Memory B cell (primary cell): ENCODE measurements around the gene PRDM16.

Experiments used
- ATAC-seq: fragments of 150-1000 bp; cut with Tn5 transposase; 2 replicates; pipeline ENCODE4 v1.10.0; 2021; ENCODE audit warnings: low read depth, mild to moderate bottlenecking, moderate library complexity
- DNase-seq, 2 donors: peaks; one replicate each; pipeline ENCODE4 v3.0.0; 2022; ENCODE audit warnings: low spot score in 2 of 2
- H3K27ac Mint-ChIP-seq: one replicate; pipeline ENCODE4 v1.8.0; 2022; ENCODE audit warnings: mild to moderate bottlenecking, moderate library complexity, mixed read lengths
- H3K27me3 Mint-ChIP-seq: one replicate; pipeline ENCODE4 v1.8.0; 2022; ENCODE audit warnings: mixed read lengths
- H3K36me3 Mint-ChIP-seq: one replicate; pipeline ENCODE4 v1.8.0; 2022; ENCODE audit warnings: mild to moderate bottlenecking, mixed read lengths
- H3K4me1 Mint-ChIP-seq: one replicate; pipeline ENCODE4 v1.8.0; 2022; ENCODE audit warnings: mixed read lengths
- H3K4me3 Mint-ChIP-seq: one replicate; pipeline ENCODE4 v1.8.0; 2022; ENCODE audit warnings: mild to moderate bottlenecking, moderate library complexity, mixed read lengths
- H3K9me3 Mint-ChIP-seq: one replicate; pipeline ENCODE4 v1.8.0; 2022; ENCODE audit warnings: mixed read lengths

The PRDM16 gene

DNA sequence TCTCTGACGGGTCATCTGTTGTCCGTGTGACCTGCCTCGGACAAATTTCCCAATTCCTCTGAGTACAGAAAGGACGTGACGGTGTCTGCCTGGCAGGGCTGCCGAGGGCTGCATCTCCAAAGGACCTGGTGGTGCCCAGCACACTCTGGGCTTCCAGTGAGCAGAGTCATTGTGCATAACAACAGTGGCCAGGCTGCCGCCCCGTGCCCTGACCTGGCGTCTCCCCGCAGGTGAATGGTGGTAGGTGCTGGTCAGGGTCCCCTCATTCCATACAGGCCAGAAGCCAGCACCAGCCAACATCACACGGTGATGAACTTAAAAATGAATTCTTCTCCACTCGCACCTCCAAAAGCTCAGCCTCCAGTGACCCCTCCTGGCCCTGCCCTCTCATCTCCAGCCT, 28.2 kb downstream of the PRDM16 start:
- ATAC-seq (no peak), DNase-seq (no peak)
- Mint-ChIP-seq H3K4me1 (no peaks in the 10 kb centered on the region), H3K36me3 (no peaks in the 10 kb centered on the region), H3K9me3 (no peaks in the 10 kb centered on the region), H3K4me3 (no peak overlapping the region), H3K27ac (no peak overlapping the region), H3K27me3 (peaks cover 8% of the 10 kb centered on the region)

DNA sequence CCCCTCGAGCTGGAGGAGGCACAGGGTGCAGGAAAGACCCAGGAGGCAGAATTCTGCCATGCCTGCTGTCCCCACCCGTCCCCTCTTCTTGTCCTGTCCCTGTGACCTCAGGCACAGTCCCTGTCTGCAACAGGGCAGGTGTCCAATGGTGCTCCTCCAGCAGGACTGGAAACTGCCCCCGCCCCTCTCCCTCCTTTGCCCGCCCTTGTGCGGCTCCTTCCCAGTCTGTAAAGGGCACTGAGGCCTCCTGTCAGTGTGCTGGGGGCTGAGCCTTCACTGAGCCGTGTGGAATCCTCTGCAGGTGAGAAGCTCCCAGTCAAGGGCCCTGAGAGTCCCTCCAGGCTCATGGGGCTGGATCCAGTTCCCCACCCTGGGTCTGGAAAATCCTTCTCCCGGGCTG, 28.9 kb downstream of the PRDM16 start:
- no peak for ATAC-seq
- no peaks in the 10 kb centered on the region for H3K4me1 Mint-ChIP-seq
- DNase-seq: no peak
- H3K36me3 Mint-ChIP-seq: no peaks in the 10 kb centered on the region
- no peak overlapping the region for H3K27ac Mint-ChIP-seq
- peaks cover 8% of the 10 kb centered on the region for H3K27me3 Mint-ChIP-seq
- no peaks in the 10 kb centered on the region for H3K9me3 Mint-ChIP-seq
- H3K4me3 Mint-ChIP-seq: no peak overlapping the region

DNA sequence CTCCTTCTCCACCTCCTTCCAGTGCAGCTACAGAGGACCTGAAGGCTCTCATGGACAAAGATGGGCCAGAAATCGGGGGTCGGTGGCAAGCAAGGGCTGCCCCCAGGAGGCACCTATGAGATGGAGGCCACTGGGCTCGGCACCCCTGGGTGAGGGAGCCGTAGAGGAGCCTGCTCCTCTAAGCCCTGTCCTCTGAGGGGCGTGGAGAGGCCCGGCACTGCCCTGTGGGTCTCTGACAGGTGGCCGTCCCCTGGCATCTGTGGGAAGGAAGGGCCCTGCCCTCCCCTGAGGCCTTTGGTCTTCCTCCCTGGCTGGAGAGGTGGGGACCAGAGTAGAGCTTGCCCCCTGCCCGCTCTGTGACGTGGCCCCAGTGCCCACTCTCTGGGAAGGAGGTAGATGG, 30.9 kb downstream of the PRDM16 start:
- H3K36me3 Mint-ChIP-seq: no peaks in the 10 kb centered on the region
- no peaks in the 10 kb centered on the region for H3K4me1 Mint-ChIP-seq
- no peak for ATAC-seq
- no peak overlapping the region for H3K4me3 Mint-ChIP-seq
- no peak for DNase-seq
- H3K9me3 Mint-ChIP-seq: no peaks in the 10 kb centered on the region
- peaks cover 6% of the 10 kb centered on the region for H3K27me3 Mint-ChIP-seq
- H3K27ac Mint-ChIP-seq: no peak overlapping the region

DNA sequence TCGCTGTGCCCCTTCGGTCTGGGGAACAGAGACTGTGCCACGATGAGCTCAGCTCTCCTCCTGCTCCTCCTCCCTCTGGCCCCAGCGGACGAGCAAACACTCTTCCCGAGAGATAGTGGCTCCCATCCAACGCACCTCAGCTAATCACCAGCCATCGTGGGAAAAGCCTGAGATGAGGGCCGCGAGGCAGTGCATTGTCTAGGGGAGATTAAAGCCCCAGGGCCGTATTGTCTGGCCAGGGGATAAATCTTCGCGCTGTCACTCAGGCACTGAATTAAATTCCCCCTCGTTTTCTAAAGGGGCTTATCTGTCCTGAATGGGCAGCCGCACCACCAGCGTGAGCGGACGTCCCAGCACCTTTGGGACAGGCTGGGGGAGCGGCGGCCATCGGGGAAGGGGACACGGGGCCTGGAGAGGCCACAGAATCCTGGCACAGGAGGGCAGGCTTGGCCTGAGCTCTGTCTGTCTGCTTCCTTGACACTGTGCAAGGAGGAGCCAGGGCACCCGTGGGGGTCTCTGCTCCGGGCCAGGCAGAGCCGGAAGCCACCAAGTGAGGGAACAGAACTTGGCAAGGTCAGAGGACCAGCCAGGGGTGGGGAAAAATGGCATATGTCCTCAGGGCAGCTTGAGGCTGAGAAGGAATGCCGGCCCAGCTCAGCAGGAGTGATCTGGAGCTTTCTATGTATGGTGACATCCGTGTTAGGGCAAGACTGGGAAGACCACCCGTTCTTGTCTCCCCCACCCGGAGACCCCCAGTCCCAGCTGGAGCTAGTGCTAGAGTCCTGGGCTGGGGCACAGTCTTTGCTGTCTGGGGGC, 32.3 kb downstream of the PRDM16 start:
- no peaks in the 10 kb centered on the region for H3K9me3 Mint-ChIP-seq
- peaks cover 3% of the 10 kb centered on the region for H3K27me3 Mint-ChIP-seq
- DNase-seq: no peak
- H3K36me3 Mint-ChIP-seq: no peaks in the 10 kb centered on the region
- H3K4me1 Mint-ChIP-seq: no peaks in the 10 kb centered on the region
- ATAC-seq: no peak
- no peak overlapping the region for H3K4me3 Mint-ChIP-seq
- no peak overlapping the region for H3K27ac Mint-ChIP-seq

DNA sequence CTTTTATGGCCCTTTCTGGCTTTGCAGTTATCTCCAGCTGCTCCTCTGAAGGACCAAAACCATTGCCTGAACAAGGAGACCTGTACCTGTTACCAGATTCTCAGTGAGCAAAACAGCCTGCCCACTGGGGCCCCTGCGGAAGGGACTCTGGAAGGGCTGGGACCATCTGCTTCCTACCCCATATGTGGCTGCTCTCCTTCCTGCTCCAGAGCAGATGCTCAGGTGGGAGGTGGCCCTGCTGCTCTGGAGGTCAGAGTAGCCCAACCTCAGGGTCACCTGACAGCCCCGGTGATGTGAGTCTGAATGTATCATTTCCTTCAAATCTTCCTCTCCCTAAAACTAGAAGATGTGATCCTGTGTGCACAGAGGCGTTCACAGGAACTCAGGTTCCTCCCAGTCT, 33.6 kb downstream of the PRDM16 start:
- no peaks in the 10 kb centered on the region for H3K36me3 Mint-ChIP-seq
- peaks cover 3% of the 10 kb centered on the region for H3K27me3 Mint-ChIP-seq
- ATAC-seq (no peak), DNase-seq (no peak)
- no peak overlapping the region for H3K27ac Mint-ChIP-seq
- H3K9me3 Mint-ChIP-seq: no peaks in the 10 kb centered on the region
- H3K4me3 Mint-ChIP-seq: no peak overlapping the region
- H3K4me1 Mint-ChIP-seq: no peaks in the 10 kb centered on the region

DNA sequence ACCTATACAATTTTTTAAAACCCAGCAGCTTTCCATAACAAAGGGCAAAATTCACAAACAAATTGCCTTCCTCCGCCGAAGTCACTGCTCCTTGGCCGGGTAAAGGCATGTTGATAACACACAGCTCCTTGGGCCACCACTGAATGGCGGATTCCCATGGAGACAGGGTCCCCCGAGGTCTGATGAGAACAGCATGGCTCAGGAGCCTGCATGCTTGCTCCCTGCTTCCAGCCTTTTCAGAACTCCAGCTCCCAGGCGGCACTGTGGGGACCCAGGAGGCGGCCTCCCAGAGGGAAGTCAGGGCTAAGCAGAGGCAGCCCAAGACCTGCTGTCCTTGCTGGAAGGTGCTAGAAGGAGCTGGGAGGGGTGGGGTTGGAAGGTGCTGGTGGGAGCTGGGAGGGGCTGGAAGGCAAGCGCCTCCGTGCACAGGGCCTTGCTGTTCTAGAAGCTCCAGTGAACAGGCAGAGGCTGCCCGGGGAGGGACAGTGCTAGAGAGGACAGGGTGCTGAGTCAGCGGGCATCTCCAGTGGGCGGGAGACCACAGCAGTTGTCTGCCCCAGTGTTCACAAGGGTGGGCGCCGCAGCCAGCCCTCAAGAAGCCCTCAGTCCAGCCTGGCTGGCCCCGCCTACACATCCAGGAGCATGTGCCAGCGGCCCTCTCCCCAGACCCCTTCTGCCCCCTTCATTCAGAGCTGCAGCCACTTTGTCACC, 35.1 kb downstream of the PRDM16 start:
- H3K27me3 Mint-ChIP-seq: peaks cover 1% of the 10 kb centered on the region
- no peak overlapping the region for H3K27ac Mint-ChIP-seq
- H3K4me1 Mint-ChIP-seq: no peaks in the 10 kb centered on the region
- no peak for DNase-seq
- H3K36me3 Mint-ChIP-seq: no peaks in the 10 kb centered on the region
- no peak for ATAC-seq
- no peak overlapping the region for H3K4me3 Mint-ChIP-seq
- no peaks in the 10 kb centered on the region for H3K9me3 Mint-ChIP-seq

DNA sequence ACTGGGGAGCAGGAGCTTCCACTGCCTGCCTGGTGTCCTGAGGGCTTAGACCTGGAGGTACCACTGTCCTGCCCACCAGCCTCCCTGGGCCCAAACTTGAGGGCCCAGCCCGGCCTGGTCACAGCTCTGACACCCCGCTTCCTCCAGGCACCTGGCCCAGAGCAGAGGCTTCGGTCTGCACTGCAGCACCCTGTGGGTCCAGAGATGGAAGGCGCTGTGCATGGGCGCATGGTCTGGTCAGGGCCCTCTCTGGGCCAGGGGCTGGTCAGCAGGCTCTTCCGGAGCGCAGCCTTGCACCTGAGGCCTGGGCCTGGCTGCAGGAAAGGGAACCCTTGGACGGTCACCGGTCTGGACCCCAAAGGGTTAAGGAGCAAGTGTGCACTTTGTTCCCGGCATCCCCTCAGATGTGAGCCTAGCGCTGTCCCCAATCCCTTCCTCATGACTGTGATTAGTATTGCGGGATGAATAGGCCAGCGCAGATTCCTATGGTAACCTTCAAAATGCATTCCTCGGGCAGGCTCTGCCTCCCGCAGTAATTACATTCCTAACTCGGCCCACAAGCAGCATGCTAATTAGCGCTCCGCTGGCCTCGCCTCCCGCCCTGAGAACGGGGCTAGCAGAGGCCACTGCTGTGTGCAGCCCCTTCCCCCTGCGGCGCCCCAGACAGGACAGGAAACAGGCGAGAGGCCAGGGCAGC, 36.3 kb downstream of the PRDM16 start:
- ATAC-seq: no peak
- H3K27ac Mint-ChIP-seq: no peak overlapping the region
- DNase-seq: no peak
- H3K36me3 Mint-ChIP-seq: no peaks in the 10 kb centered on the region
- H3K4me1 Mint-ChIP-seq: no peaks in the 10 kb centered on the region
- H3K27me3 Mint-ChIP-seq: peaks cover 1% of the 10 kb centered on the region
- H3K9me3 Mint-ChIP-seq: no peaks in the 10 kb centered on the region
- H3K4me3 Mint-ChIP-seq: no peak overlapping the region

DNA sequence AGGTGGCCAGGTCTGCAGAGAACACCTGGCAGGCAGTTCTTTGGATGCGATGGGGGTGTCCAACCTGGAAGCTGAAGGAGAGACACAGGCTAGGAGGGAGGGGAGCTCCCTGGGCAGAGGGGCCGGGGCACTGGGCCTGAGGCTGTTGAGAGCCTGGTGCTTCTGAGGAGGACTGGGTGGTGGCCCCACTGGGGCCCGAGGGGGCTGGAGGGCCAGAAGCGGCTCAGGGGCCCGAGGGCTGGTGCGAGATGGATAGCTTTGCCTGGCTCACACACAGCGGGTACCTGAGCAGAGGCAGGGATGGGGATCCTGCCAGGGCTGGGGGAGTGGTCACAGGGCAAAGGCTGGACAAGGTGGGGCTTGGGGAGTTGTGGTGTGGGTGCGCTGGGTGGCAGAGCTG, 37.2 kb downstream of the PRDM16 start:
- DNase-seq: no peak

DNA sequence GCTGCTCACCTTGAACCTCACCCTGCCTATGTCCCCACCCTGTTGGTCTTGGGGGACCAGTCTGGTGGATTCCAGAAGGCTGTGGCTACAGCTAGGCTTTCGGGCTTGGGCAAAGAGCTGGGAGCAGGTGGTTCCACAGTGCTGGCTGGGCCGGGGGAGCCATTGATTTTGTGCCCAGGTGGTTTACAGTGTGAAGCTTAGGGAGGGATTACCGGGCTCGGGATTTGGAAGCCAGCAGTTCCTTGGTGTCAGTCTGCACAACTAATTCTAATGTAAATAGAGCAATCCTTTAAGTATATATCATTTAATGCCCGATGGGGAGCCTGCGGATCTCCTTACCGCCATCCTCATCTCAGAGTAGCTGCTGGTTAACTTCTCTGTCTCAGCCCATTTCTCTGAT, 38.2 kb downstream of the PRDM16 start:
- H3K9me3 Mint-ChIP-seq: no peaks in the 10 kb centered on the region
- H3K27ac Mint-ChIP-seq: no peak overlapping the region
- no peak overlapping the region for H3K4me3 Mint-ChIP-seq
- no peak for ATAC-seq
- no peaks in the 10 kb centered on the region for H3K27me3 Mint-ChIP-seq
- no peaks in the 10 kb centered on the region for H3K36me3 Mint-ChIP-seq
- H3K4me1 Mint-ChIP-seq: no peaks in the 10 kb centered on the region
- no peak for DNase-seq

More for the DNA sequence above, 37.2 kb downstream of the PRDM16 start:
- Mint-ChIP-seq H3K27ac (no peak overlapping the region), H3K4me3 (no peak overlapping the region), H3K36me3 (no peaks in the 10 kb centered on the region), H3K4me1 (no peaks in the 10 kb centered on the region), H3K9me3 (no peaks in the 10 kb centered on the region), H3K27me3 (no peaks in the 10 kb centered on the region)
- ATAC-seq: no peak

DNA sequence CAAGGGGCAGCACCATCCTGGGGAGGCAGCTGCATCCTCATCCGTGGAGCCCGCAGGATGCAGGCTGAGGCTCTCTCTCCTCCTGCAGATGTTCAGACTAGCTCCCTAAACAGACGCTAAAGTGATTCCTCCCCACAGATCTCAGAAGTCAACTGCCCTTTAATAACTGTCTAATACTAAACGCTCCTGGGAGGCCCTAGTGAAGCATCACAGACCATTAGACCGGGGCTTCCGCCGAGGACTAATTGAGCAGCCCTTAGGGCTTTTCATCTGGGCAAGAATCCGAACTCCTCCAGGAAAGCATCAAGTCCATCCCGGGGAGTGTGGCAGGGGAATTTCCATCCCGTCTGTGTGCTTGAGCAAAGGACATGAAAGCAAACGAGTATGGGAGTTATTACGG, 40.4 kb downstream of the PRDM16 start:
- Mint-ChIP-seq H3K9me3 (no peaks in the 10 kb centered on the region), H3K27me3 (no peaks in the 10 kb centered on the region), H3K36me3 (no peaks in the 10 kb centered on the region), H3K4me3 (no peak overlapping the region), H3K4me1 (no peaks in the 10 kb centered on the region), H3K27ac (no peak overlapping the region)
- DNase-seq (no peak), ATAC-seq (no peak)

DNA sequence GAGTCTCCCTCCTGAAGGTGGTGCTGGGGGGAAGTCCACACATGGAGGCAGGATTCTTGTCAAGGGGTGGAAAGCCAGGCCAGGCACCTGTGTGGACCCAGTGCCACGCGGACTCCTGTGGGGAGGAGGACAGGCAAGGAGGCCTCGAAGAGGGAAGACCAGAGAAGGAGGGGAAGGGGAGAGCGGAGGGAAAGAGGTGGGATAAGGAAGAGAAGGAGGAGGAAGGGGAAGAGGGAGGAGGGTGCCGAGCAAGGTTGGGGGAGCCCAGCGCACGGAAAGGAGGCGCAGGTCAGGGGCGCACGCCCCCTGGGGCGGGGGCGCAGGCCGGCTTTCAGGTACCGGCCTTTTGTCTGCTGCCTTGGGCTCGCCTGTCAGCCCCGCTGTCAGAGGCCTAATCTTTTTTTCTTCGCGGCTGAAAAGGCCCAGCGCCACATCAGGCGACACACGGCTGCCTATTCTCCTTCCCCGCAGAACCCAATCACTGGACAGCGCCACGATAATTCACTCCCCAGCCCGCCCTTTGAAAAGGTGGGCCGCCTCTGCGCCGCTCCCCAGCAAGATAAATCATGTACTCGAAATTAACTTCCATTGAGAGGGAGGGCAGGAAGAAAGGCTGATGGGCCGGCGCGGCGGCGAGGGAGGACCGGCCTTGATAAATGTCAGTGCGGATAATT, 42.5 kb downstream of the PRDM16 start:
- Mint-ChIP-seq H3K27me3 (no peaks in the 10 kb centered on the region), H3K36me3 (no peaks in the 10 kb centered on the region), H3K4me1 (no peaks in the 10 kb centered on the region), H3K4me3 (no peak overlapping the region), H3K9me3 (no peaks in the 10 kb centered on the region), H3K27ac (no peak overlapping the region)
- no peak for DNase-seq
- no peak for ATAC-seq

DNA sequence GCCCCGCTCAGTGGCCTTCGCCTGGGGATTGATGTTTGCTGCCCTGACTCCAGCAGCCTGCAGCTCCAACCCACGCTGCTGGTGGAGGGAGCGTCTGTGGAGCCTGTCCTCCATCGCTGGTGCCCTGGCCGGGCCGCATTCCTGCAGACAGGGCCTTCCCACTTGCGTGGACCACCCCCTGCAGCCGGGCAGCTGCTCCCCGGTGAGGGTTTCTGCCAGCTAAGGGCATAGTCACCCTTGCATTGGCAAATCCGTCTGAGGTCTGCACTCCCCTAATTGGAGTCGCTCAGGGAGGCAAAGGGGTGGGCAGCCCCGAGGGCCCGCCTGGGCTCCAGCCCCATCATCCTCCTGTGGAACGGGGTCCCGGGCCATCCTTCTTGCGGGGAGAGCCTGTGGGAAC, 43.5 kb downstream of the PRDM16 start:
- DNase-seq (no peak), ATAC-seq (no peak)
- Mint-ChIP-seq H3K4me3 (no peak overlapping the region), H3K4me1 (no peaks in the 10 kb centered on the region), H3K27ac (no peak overlapping the region), H3K27me3 (no peaks in the 10 kb centered on the region), H3K9me3 (no peaks in the 10 kb centered on the region), H3K36me3 (no peaks in the 10 kb centered on the region)

DNA sequence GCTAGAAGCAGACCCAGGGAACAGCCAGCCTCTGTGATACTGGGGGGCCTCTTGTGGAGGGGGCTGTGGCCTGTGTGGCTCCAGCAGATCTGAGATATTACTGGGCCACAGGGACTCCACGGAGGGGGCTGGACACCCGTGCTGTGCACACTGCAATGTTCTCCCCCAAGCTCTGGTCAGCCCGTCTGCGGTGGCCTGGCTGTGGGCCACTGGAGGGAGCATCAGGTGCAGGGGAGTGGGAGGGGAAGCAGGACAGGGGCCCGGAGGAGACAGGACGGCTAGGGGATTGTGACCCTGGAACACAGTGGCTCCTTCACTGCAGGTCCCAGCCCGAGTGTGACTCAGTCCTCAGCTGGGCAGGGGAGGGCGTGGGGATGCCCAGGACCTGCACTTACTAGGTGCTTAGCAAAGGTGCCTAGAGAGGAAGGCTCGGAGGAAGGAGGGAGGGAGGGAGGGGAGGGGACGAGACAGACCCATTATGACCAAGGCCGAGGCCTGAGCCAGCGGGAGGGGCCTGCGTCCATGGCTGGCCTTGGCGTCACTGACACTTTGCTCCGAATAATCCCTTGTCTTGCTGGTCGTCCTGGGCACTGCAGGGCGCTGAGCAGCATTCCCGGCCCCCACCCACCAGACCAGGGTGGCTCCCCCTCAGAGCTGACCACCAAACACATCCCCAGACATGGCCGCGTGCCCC, 44.2 kb downstream of the PRDM16 start:
- ATAC-seq (no peak), DNase-seq (no peak)
- Mint-ChIP-seq H3K4me1 (no peaks in the 10 kb centered on the region), H3K9me3 (no peaks in the 10 kb centered on the region), H3K27ac (no peak overlapping the region), H3K4me3 (no peak overlapping the region), H3K36me3 (no peaks in the 10 kb centered on the region), H3K27me3 (no peaks in the 10 kb centered on the region)

DNA sequence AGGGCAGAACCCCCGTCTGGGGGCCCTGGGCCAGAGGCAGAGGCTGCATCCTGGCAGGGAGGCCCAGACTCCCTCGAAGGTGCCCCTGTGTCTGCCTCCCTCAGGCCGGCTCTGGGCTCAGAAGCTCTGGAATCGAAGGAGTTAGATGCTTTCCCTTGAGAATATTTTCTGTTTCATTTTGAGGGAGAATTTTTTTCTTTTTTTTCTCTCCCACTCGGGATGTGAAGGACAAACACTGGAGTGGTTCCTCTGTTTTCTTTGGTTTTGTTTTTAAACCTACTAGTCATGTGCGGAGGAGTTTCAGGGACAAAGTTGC, 44.7 kb downstream of the PRDM16 start:
- no peak for ATAC-seq
- H3K27me3 Mint-ChIP-seq: no peaks in the 10 kb centered on the region

More for the DNA sequence above, 44.7 kb downstream of the PRDM16 start:
- Mint-ChIP-seq H3K4me3 (no peak overlapping the region), H3K9me3 (no peaks in the 10 kb centered on the region), H3K27ac (no peak overlapping the region), H3K36me3 (no peaks in the 10 kb centered on the region), H3K4me1 (no peaks in the 10 kb centered on the region)
- DNase-seq: no peak
